Common myeloid progenitor, CD34-positive (primary cell): ENCODE measurements around the gene DPYSL4.

Experiments
- CTCF ChIA-PET: fragments of 350-600 bp; sonication (Branson Sonifier 250); formaldehyde crosslinking; loops from one replicate; lab custom pipeline; 2021; ENCODE audit warnings: antibody characterized with exemption; lab: Charles Lee
- POLR2A ChIA-PET: fragments of 350-600 bp; sonication (Branson Sonifier 250); formaldehyde crosslinking; loops from one replicate; lab custom pipeline; 2021; ENCODE audit warnings: antibody characterized with exemption; lab: Charles Lee
- DNase-seq, 3 donors: peaks; one replicate each; pipeline versions ENCODE4 v3.0.0 to v3.0.0-alpha.2; 2013
- H3K27ac ChIP-seq, 2 experiments: 1 replicate in 1 of 2; 2 replicates in 1 of 2; pipeline ENCODE4 v1.7.0; 2013; ENCODE audit warnings: inconsistent platforms in 2 of 2, low read length in 2 of 2, mild to moderate bottlenecking in 2 of 2, low read depth in 1 of 2, moderate library complexity in 1 of 2; ENCODE audit not compliant: severe bottlenecking in 2 of 2, insufficient read depth in 1 of 2, poor library complexity in 1 of 2
- H3K27me3 ChIP-seq, 5 experiments: replicated peaks in 2 of 5; 1 replicate in 3 of 5; 2 replicates in 2 of 5; pipeline versions ENCODE4 v1.6.1 to v1.7.0; 2013; ENCODE audit warnings: low read length in 4 of 5, mild to moderate bottlenecking in 2 of 5, moderate library complexity in 2 of 5, inconsistent platforms in 1 of 5; ENCODE audit not compliant: insufficient read depth in 5 of 5, control insufficient read depth in 4 of 5
- H3K36me3 ChIP-seq, 4 experiments: 1 replicate in 2 of 4; 2 replicates in 2 of 4; pipeline versions ENCODE4 v1.6.1 to v1.7.0; 2013; ENCODE audit warnings: low read length in 3 of 4, control low read depth in 1 of 4, mild to moderate bottlenecking in 1 of 4; ENCODE audit not compliant: control insufficient read depth in 4 of 4, insufficient read depth in 4 of 4
- H3K4me1 ChIP-seq, 4 experiments: 1 replicate in 3 of 4; 2 replicates in 1 of 4; pipeline versions ENCODE4 v1.6.1 to v1.7.1; 2013; ENCODE audit warnings: low read length in 3 of 4, mild to moderate bottlenecking in 3 of 4, control low read depth in 1 of 4, inconsistent platforms in 1 of 4, moderate library complexity in 1 of 4; ENCODE audit not compliant: control insufficient read depth in 4 of 4, insufficient read depth in 4 of 4; ENCODE audit errors: control extremely low read depth in 1 of 4
- H3K4me3 ChIP-seq, 7 experiments: 1 replicate in 4 of 7; 2 replicates in 3 of 7; pipeline versions ENCODE4 v1.5.1 to v1.7.0; 2013; ENCODE audit warnings: mild to moderate bottlenecking in 7 of 7, low read length in 6 of 7, moderate library complexity in 6 of 7, inconsistent platforms in 2 of 7, low read depth in 2 of 7, control low read depth in 1 of 7; ENCODE audit not compliant: insufficient read depth in 4 of 7, control insufficient read depth in 1 of 7; ENCODE audit errors: extremely low read depth in 1 of 7
- H3K9me3 ChIP-seq, 5 experiments: 1 replicate in 4 of 5; 2 replicates in 1 of 5; pipeline versions ENCODE4 v1.6.1 to v1.7.1; 2013; ENCODE audit warnings: low read length in 4 of 5, mild to moderate bottlenecking in 2 of 5, inconsistent platforms in 1 of 5, low read depth in 1 of 5, moderate library complexity in 1 of 5; ENCODE audit not compliant: control insufficient read depth in 4 of 5, insufficient read depth in 2 of 5; ENCODE audit errors: control extremely low read depth in 1 of 5
- WGBS: methylation state at CpG from one replicate; pipeline ENCODE4 v1.1.5; 2013; ENCODE audit not compliant: insufficient coverage; 5-methylcytosine and 5-hydroxymethylcytosine counted together

DPYSL4 gene

GRCh38 chr10:132247943-132248342, 61.2 kb downstream of the DPYSL4 start:
- 96% methylated on average over 17 of the region's 19 CpGs for WGBS
- CTCF ChIA-PET: no interaction called here
- H3K27ac ChIP-seq: no peak overlapping the region
- no peaks in the 10 kb centered on the region for H3K27me3 ChIP-seq
- no peak for DNase-seq
- H3K4me3 ChIP-seq: no peak overlapping the region
- H3K9me3 ChIP-seq: no peaks in the 10 kb centered on the region
- peaks cover 0 to 3% (median 0%) of the 10 kb centered on the region in 4 experiments for H3K4me1 ChIP-seq
- peaks cover 0 to 3% (median 0%) of the 10 kb centered on the region in 4 experiments for H3K36me3 ChIP-seq
- POLR2A ChIA-PET: no interaction called here

DNA sequence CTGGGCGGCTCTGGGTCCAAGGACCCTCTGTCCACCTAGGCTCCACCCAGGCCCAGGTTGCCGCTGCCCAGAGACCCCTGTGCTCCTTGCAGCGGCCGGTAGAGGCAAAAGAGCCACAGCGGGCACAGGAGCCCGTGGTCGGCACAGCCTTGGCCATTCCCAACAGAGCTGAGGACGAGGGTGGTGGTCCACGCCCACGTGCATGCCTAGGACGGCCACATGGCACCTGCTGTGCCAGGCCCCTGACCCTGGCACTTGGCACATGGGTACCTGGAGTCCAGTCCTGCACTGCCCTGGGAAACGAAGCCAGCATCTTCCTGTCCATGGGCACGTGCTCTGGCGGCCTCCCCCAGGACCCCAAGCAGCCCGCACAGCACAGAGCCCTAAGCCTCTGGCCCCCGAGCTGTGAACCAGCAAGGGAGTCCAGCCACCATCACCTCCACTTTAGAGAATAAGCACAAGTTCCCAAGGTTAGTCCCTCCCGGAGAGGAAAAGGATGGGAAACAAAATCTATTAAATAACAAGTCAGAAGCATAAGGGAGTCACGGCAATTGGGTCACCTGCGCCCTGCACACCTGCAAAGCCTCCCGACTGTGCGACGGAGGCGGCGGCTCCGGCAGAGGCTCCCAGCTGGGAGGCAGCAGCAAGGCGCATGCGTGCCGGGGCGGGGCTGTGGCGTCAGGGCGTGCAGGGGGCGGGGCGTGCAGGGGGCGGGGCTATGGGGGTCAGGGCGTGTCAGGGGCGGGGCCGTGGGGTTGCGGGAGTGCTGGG, 61.9 kb downstream of the DPYSL4 start:
- DNase-seq: peak; percentile 23 to 42 (median 25)
- Histone ChIP-seq H3K9me3 (no peaks in the 10 kb centered on the region), H3K36me3 (peaks cover 0 to 3% (median 0%) of the 10 kb centered on the region in 4 experiments), H3K27me3 (no peaks in the 10 kb centered on the region), H3K4me1 (peaks cover 0 to 3% (median 0%) of the 10 kb centered on the region in 4 experiments), H3K27ac (no peak overlapping the region), H3K4me3 (peak overlapping the region in 1 of 7 experiments; percentile 17)
- ChIA-PET CTCF (no interaction called here), POLR2A (no interaction called here)
- WGBS: 75% methylated on average over 22 of the region's 38 CpGs

- Histone ChIP-seq H3K36me3 (peaks cover 0 to 3% (median 0%) of the 10 kb centered on the region in 4 experiments), H3K4me3 (no peak overlapping the region), H3K4me1 (peaks cover 0 to 3% (median 0%) of the 10 kb centered on the region in 4 experiments), H3K27me3 (no peaks in the 10 kb centered on the region), H3K9me3 (no peaks in the 10 kb centered on the region), H3K27ac (no peak overlapping the region)
- WGBS: 95% methylated on average over 10 of the region's 11 CpGs
- CTCF ChIA-PET: no interaction called here
- DNase-seq: no peak
- POLR2A ChIA-PET: no interaction called here
These were observed 62.5 kb downstream of the DPYSL4 start for GRCh38 chr10:132249226-132249724.

GRCh38 chr10:132249824-132250375, 63.2 kb downstream of the DPYSL4 start:
- Histone ChIP-seq H3K9me3 (no peaks in the 10 kb centered on the region), H3K36me3 (peaks cover 0 to under 1% (median 0%) of the 10 kb centered on the region in 4 experiments), H3K4me3 (no peak overlapping the region), H3K27ac (no peak overlapping the region), H3K4me1 (peaks cover 0 to 3% (median 1%) of the 10 kb centered on the region in 4 experiments), H3K27me3 (no peaks in the 10 kb centered on the region)
- DNase-seq: no peak
- ChIA-PET POLR2A (no interaction called here), CTCF (no interaction called here)
- WGBS: 87% methylated on average over 13 of the region's 17 CpGs

- Histone ChIP-seq H3K4me1 (peaks cover 0 to 11% (median 7%) of the 10 kb centered on the region in 4 experiments), H3K27ac (no peak overlapping the region), H3K4me3 (no peak overlapping the region), H3K9me3 (no peaks in the 10 kb centered on the region), H3K27me3 (no peaks in the 10 kb centered on the region), H3K36me3 (no peaks in the 10 kb centered on the region)
- CTCF ChIA-PET: no interaction called here
- POLR2A ChIA-PET: no interaction called here
- no peak for DNase-seq
- WGBS: 92% methylated on average over 24 of the region's 30 CpGs
These were observed 64.0 kb downstream of the DPYSL4 start for GRCh38 chr10:132250481-132251475.

GRCh38 chr10:132251928-132252327, 65.2 kb downstream of the DPYSL4 start:
- WGBS: 100% methylated on average over 5 of the region's 6 CpGs
- Histone ChIP-seq H3K4me3 (no peak overlapping the region), H3K27ac (no peak overlapping the region), H3K27me3 (no peaks in the 10 kb centered on the region), H3K4me1 (peaks cover 0 to 15% (median 9%) of the 10 kb centered on the region in 4 experiments), H3K36me3 (no peaks in the 10 kb centered on the region), H3K9me3 (no peaks in the 10 kb centered on the region)
- ChIA-PET CTCF (no interaction called here), POLR2A (no interaction called here)
- no peak for DNase-seq
